ENCODE results near the gene LILRA5.
"Not testable (repeated sequence)": the region's sequence is repeated elsewhere in the genome, so short reads cannot be mapped to it uniquely, and the experiment has no call there.

Gene LILRA5

GRCh38 chr19:54324071-54324470 is 11.1 kb upstream of the LILRA5 start:
- H3K27ac Mint-ChIP-seq: no peak overlapping the region
- H3K27me3 Mint-ChIP-seq: peaks cover 13% of the 10 kb centered on the region
- H3K4me1 Mint-ChIP-seq (ENCODE audit: low read depth): peaks cover 26% of the 10 kb centered on the region
- peaks cover 4% of the 10 kb centered on the region for H3K9me3 Mint-ChIP-seq
- no peaks in the 10 kb centered on the region for H3K36me3 Mint-ChIP-seq (ENCODE audit: low read depth)
- no peak overlapping the region for H3K4me3 Mint-ChIP-seq
- DNase-seq: no peak

DNA sequence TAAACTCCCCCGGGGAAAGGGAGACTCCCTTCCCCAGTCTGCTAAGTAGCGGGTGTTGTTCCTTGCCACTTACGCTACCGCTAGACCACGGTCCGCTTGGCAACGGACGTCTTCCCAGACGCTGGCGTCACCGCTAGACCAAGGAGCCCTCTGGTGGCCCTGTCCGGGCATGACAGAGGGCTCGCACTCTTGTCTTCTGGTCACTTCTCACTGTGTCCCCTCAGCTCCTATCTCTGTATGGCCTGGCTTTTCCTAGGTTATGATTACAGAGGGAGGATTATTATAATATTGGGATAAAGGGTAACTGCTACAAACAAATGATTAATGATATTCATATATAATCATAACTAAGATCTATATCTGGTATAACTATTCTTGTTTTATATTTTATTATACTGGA is 10.0 kb upstream of the LILRA5 start:
- not testable (repeated sequence) for H3K4me3 Mint-ChIP-seq; DNase-seq; H3K9me3 Mint-ChIP-seq; H3K27ac Mint-ChIP-seq; H3K36me3 Mint-ChIP-seq (ENCODE audit: low read depth)
- peaks cover 15% of the 10 kb centered on the region for H3K4me1 Mint-ChIP-seq (ENCODE audit: low read depth)
- H3K27me3 Mint-ChIP-seq: peaks cover 13% of the 10 kb centered on the region

GRCh38 chr19:54322295-54322694 is 9.3 kb upstream of the LILRA5 start:
- H3K9me3 Mint-ChIP-seq; H3K36me3 Mint-ChIP-seq (ENCODE audit: low read depth); DNase-seq; H3K4me3 Mint-ChIP-seq; H3K27ac Mint-ChIP-seq: not testable (repeated sequence)
- Mint-ChIP-seq H3K27me3 (peaks cover 13% of the 10 kb centered on the region), H3K4me1 (ENCODE audit: low read depth) (peaks cover 11% of the 10 kb centered on the region)

- no peaks in the 10 kb centered on the region for H3K36me3 Mint-ChIP-seq (ENCODE audit: low read depth)
- H3K4me3 Mint-ChIP-seq: no peak overlapping the region
- DNase-seq: no peak
- H3K27me3 Mint-ChIP-seq: peaks cover 16% of the 10 kb centered on the region
- H3K9me3 Mint-ChIP-seq: no peaks in the 10 kb centered on the region
- no peak overlapping the region for H3K27ac Mint-ChIP-seq
- H3K4me1 Mint-ChIP-seq (ENCODE audit: low read depth): peaks cover 1% of the 10 kb centered on the region
These were observed 7.1 kb upstream of the LILRA5 start for GRCh38 chr19:54319892-54320670.

DNA sequence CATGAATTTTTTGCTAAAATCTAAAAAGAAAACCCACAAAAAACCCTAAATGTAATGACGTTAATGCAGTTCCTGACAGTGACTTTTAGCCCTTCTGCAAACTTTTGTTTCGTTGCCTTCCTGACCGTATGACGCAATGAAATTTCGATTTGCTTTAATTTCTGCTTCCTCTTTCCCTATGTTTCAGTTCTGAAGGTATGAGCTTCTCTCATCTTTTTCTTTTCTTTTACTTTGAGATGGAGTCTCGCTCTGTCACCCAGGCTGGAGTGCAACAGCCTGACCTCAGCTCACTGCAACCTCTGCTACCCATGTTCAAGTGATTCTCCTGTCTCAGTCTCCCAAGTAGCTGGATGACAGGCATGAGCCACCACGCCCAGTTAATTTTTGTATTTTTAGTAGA is 6.1 kb upstream of the LILRA5 start:
- Mint-ChIP-seq H3K4me3 (no peak overlapping the region), H3K9me3 (no peaks in the 10 kb centered on the region), H3K27me3 (peaks cover 8% of the 10 kb centered on the region), H3K36me3 (ENCODE audit: low read depth) (no peaks in the 10 kb centered on the region), H3K27ac (no peak overlapping the region), H3K4me1 (ENCODE audit: low read depth) (no peaks in the 10 kb centered on the region)
- no peak for DNase-seq

DNA sequence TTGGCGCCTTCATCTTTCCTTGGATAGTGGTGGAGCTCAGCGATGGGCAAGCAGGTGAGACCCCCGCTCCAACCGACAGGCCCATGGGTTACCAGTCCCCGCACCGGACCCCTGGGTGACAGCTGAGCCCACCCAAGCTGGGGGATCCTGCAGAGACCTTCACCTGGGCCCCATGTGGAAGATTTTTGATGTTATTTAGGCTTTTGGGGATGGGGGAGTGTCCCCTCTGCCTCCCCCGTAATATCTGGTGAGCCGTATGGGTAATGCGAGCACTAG is 4.9 kb upstream of the LILRA5 start:
- no peak overlapping the region for H3K4me3 Mint-ChIP-seq
- H3K36me3 Mint-ChIP-seq (ENCODE audit: low read depth): no peaks in the 10 kb centered on the region
- no peak for DNase-seq
- H3K4me1 Mint-ChIP-seq (ENCODE audit: low read depth): no peaks in the 10 kb centered on the region
- H3K9me3 Mint-ChIP-seq: no peaks in the 10 kb centered on the region
- H3K27me3 Mint-ChIP-seq: peaks cover 13% of the 10 kb centered on the region
- no peak overlapping the region for H3K27ac Mint-ChIP-seq

DNA sequence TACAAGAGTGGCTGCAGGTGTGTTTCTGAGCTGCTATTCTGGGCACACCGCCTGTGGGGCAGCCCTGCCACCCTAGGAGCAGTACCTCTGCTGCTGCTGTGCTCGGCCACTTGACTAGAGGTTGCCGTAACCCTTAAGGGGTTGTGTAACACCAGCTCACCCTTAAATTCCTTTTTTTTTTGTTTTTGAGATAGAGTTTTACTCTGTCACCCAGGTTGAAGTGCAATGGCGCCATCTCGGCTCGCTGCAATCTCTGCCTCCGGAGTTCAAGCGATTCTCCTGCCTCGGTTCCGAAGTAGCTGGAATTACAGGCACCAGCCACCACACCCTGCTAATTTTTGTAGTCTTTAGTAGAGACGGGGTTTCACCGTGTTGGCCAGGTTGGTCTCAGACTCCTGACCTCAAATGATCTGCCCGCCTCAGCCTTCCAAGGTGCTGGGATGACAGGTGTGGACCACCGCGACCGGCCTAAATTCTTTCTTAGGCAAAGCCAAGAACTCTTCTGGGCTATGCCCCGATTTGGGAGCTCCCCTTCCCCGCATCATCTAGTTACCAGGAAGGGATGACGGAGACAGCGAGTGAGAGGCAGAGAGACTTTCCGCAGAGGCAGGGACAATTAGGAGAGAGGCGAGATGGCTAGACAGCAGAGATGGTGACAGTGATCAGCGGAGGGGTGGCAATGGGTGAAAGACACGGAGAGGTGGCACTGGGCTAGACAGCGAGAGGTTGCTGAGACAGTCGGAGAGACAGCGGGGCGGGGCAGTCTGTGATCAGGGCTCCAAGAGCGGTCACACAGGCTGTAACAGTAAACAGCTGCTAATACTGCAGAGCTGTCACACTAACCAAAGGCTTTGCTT is 4.4 kb upstream of the LILRA5 start:
- no peak for DNase-seq
- Mint-ChIP-seq H3K4me3 (no peak overlapping the region), H3K36me3 (ENCODE audit: low read depth) (no peaks in the 10 kb centered on the region), H3K4me1 (ENCODE audit: low read depth) (no peaks in the 10 kb centered on the region), H3K27me3 (peaks cover 19% of the 10 kb centered on the region), H3K27ac (no peak overlapping the region), H3K9me3 (no peaks in the 10 kb centered on the region)

GRCh38 chr19:54316746-54317107 is 3.8 kb upstream of the LILRA5 start:
- no peak for DNase-seq
- no peaks in the 10 kb centered on the region for H3K4me1 Mint-ChIP-seq (ENCODE audit: low read depth)
- H3K4me3 Mint-ChIP-seq: no peak overlapping the region
- H3K27me3 Mint-ChIP-seq: peaks cover 25% of the 10 kb centered on the region
- H3K27ac Mint-ChIP-seq: no peak overlapping the region
- no peaks in the 10 kb centered on the region for H3K9me3 Mint-ChIP-seq
- H3K36me3 Mint-ChIP-seq (ENCODE audit: low read depth): no peaks in the 10 kb centered on the region

DNA sequence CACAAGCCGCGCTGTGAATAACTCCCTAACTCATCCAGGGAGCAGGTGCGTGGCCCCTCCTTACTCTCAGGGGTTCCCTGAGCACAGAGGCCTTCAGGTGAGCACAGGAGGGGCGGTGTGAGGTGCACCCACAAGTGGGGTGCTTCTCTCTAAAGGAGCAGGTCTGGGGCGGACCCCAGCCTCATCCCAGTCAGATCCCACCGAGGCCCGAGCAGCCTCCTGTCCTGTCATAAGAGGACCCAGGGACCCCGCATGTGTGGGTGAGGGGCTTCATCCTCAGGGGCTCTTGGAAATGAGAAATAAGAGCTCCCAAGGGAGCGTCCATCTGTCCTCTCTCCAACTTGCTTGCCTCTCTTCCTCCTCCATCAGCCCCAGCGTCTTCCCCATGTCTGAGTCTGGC is 3.0 kb upstream of the LILRA5 start:
- H3K36me3 Mint-ChIP-seq (ENCODE audit: low read depth): no peaks in the 10 kb centered on the region
- no peak for DNase-seq

GRCh38 chr19:54312011-54312410 is 955 bp downstream of the LILRA5 start:
- Mint-ChIP-seq H3K36me3 (ENCODE audit: low read depth) (no peaks in the 10 kb centered on the region), H3K27ac (no peak overlapping the region), H3K4me1 (ENCODE audit: low read depth) (no peaks in the 10 kb centered on the region), H3K27me3 (peaks cover 31% of the 10 kb centered on the region), H3K4me3 (no peak overlapping the region), H3K9me3 (no peaks in the 10 kb centered on the region)
- DNase-seq: no peak

More for the DNA sequence above, 3.0 kb upstream of the LILRA5 start:
- H3K4me3 Mint-ChIP-seq: no peak overlapping the region
- no peak overlapping the region for H3K27ac Mint-ChIP-seq
- H3K4me1 Mint-ChIP-seq (ENCODE audit: low read depth): no peaks in the 10 kb centered on the region
- H3K9me3 Mint-ChIP-seq: no peaks in the 10 kb centered on the region
- H3K27me3 Mint-ChIP-seq: peaks cover 25% of the 10 kb centered on the region

DNA sequence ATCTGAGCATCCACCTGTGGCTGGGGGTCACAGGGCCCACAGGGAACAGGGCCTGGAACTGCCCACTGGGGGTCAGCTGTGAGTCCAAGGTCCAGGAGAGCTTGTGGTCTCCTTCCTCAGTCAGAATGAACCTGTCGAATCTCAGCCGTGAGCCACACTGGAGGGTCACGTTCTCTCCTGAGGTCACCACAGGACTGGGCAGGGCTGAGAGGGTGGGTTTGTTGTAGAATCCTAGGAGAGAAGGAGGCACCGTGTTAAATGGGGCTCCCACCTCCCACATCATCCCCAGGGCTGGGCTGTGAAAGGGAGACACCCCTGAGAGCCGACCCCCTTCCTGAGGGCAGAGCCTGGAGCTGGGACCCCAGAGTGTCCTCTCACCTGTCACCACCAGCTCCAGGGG is 1.5 kb downstream of the LILRA5 start:
- Mint-ChIP-seq H3K27me3 (peaks cover 31% of the 10 kb centered on the region), H3K4me1 (ENCODE audit: low read depth) (no peaks in the 10 kb centered on the region), H3K4me3 (no peak overlapping the region), H3K27ac (no peak overlapping the region), H3K9me3 (no peaks in the 10 kb centered on the region), H3K36me3 (ENCODE audit: low read depth) (no peaks in the 10 kb centered on the region)
- DNase-seq: no peak

DNA sequence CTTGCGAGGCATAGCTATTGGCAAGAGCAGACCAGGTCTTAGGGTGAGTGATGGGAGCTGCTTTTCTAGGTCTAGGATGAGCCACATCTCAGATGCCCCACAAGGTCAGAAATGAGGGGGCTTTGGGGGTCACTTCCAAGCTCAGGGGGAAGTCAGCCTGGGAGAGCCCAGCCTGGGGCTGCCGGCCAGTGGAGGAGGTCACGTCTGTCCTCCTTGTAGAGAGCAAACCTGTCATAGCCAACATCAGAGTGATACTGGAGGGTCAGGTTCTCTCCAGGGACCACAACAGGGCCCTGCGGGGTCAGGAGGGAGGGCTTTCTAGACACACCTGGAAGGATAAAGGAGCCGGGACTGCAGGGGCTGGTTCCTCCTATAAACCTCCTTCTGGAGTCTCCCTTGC is 2.4 kb downstream of the LILRA5 start:
- H3K4me3 Mint-ChIP-seq: no peak overlapping the region
- H3K36me3 Mint-ChIP-seq (ENCODE audit: low read depth): no peaks in the 10 kb centered on the region
- no peaks in the 10 kb centered on the region for H3K9me3 Mint-ChIP-seq
- DNase-seq: no peak
- H3K4me1 Mint-ChIP-seq (ENCODE audit: low read depth): peaks cover under 1% of the 10 kb centered on the region
- H3K27me3 Mint-ChIP-seq: peaks cover 31% of the 10 kb centered on the region
- no peak overlapping the region for H3K27ac Mint-ChIP-seq

DNA sequence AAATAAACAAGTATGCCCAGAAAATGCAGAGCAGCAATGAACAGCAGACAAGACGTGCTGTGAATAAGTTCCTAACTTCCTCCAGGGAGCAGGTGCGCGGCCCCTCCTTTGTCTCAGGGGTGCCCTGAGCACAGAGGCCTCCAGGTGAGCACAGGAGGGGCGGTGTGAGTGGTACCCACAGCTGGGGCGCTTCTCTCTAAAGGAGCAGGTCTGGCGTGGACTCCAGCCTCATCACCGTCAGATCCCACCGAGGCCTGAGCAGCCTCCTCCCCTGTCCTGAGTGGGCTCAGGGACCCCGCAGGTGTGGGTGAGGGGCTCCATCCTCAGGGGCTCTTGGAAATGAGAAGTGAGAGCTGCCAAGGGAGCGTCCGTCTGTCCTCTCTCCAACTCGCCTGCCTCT is 3.2 kb downstream of the LILRA5 start:
- peaks cover 33% of the 10 kb centered on the region for H3K27me3 Mint-ChIP-seq
- H3K4me1 Mint-ChIP-seq (ENCODE audit: low read depth): peaks cover 4% of the 10 kb centered on the region
- H3K9me3 Mint-ChIP-seq: no peaks in the 10 kb centered on the region
- no peak for DNase-seq
- no peak overlapping the region for H3K4me3 Mint-ChIP-seq
- H3K27ac Mint-ChIP-seq: no peak overlapping the region
- no peaks in the 10 kb centered on the region for H3K36me3 Mint-ChIP-seq (ENCODE audit: low read depth)

GRCh38 chr19:54307389-54308020 is 5.5 kb downstream of the LILRA5 start:
- H3K27ac Mint-ChIP-seq: no peak overlapping the region
- peaks cover 27% of the 10 kb centered on the region for H3K27me3 Mint-ChIP-seq
- H3K4me3 Mint-ChIP-seq: no peak overlapping the region
- no peak for DNase-seq
- H3K9me3 Mint-ChIP-seq: no peaks in the 10 kb centered on the region
- H3K4me1 Mint-ChIP-seq (ENCODE audit: low read depth): peaks cover 14% of the 10 kb centered on the region
- no peaks in the 10 kb centered on the region for H3K36me3 Mint-ChIP-seq (ENCODE audit: low read depth)

- H3K4me1 Mint-ChIP-seq (ENCODE audit: low read depth): peaks cover 14% of the 10 kb centered on the region
- H3K4me3 Mint-ChIP-seq: no peak overlapping the region
- DNase-seq: no peak
- no peak overlapping the region for H3K27ac Mint-ChIP-seq
- no peaks in the 10 kb centered on the region for H3K36me3 Mint-ChIP-seq (ENCODE audit: low read depth)
- H3K27me3 Mint-ChIP-seq: peaks cover 15% of the 10 kb centered on the region
- no peaks in the 10 kb centered on the region for H3K9me3 Mint-ChIP-seq
These were observed 7.8 kb downstream of the LILRA5 start for GRCh38 chr19:54305141-54305540.
